ENCODE measurements around the gene PTPRG.

DNA sequence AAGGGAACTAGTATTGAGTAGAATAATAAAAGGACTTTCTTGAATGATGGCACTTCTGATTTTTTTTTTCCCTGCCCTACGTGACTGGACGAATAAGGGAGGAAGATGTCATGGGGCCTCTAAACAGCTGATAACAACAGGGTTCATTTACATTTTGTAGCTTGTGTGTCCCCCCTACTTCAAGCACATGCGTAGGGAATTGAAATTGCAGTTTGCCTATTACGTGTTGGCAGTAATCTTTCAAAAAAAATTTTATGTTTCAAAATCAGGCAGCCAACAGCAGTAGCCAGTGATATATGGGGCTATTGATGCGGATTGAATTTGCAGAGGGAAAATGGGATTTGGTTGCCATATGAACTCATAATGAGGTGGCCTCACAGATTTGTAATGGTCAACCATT lies 58.7 kb downstream of the PTPRG start:
- TF ChIP-seq CTCF (IDR thresholded peaks at IDR 0.05; ENCODE audit: low read depth, low read length, missing input control), result no peak
- TF ChIP-seq MAX (IDR thresholded peaks at IDR 0.05), result no peak
- TF ChIP-seq, protein P1, sequence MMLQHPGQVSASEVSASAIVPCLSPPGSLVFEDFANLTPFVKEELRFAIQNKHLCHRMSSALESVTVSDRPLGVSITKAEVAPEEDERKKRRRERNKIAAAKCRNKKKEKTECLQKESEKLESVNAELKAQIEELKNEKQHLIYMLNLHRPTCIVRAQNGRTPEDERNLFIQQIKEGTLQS (IDR thresholded peaks at IDR 0.05), result no peak
- TF ChIP-seq YY1 (IDR thresholded peaks at IDR 0.05), result no peak
- TF ChIP-seq FOXA1 (IDR thresholded peaks at IDR 0.05), result no peak
- TF ChIP-seq GABPA (IDR thresholded peaks at IDR 0.05 in 1 of 2, conservative IDR thresholded peaks at IDR 0.05 in 1 of 2), result no peak
- no peak for TF ChIP-seq TAF1 (conservative IDR thresholded peaks at IDR 0.05)
- TF ChIP-seq REST (IDR thresholded peaks at IDR 0.05), result no peak
- TF ChIP-seq EGR1 (IDR thresholded peaks at IDR 0.05; ENCODE audit: low read depth in 2 of 2), result no peak
- TF ChIP-seq SP1 (IDR thresholded peaks at IDR 0.05), result no peak
- TF ChIP-seq JUND (IDR thresholded peaks at IDR 0.05), result no peak

Measured in liver (tissue), 3 donors.